Measurements from ENCODE around the gene ATP6V0B.

ATP6V0B gene

DNA sequence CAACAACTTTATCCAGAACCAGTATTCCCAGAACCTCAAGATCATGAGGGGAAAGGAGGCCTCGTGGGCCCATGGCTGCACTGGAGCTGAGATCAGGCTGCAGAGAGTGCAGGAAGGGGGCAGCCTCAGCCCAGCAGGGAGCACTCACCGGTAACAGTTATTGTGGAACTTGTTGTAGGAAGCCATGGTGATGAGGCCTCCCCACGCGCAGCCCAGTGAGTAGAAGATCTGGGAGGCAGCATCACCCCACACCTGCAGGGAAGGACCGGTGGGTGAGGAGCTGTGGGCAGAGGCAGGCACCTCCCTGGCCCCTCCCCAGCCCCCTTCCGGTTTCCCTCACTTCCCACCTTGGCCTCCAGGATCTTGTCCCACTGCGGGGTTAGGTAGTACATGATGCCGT, 27.4 kb downstream of the ATP6V0B start:
- POLR2A ChIA-PET, result no interaction called here
- CTCF ChIA-PET, result interaction anchor here (1.2 to 9.8 kb wide), 4 partner anchors 9 to 43 kb away, joined by 3 to 183 read pairs (median 88); partner anchors contain the start of gene SLC6A9
- TF ChIP-seq, protein P1, sequence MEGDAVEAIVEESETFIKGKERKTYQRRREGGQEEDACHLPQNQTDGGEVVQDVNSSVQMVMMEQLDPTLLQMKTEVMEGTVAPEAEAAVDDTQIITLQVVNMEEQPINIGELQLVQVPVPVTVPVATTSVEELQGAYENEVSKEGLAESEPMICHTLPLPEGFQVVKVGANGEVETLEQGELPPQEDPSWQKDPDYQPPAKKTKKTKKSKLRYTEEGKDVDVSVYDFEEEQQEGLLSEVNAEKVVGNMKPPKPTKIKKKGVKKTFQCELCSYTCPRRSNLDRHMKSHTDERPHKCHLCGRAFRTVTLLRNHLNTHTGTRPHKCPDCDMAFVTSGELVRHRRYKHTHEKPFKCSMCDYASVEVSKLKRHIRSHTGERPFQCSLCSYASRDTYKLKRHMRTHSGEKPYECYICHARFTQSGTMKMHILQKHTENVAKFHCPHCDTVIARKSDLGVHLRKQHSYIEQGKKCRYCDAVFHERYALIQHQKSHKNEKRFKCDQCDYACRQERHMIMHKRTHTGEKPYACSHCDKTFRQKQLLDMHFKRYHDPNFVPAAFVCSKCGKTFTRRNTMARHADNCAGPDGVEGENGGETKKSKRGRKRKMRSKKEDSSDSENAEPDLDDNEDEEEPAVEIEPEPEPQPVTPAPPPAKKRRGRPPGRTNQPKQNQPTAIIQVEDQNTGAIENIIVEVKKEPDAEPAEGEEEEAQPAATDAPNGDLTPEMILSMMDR (IDR thresholded peaks at IDR 0.05; ENCODE audit: control extremely low read depth, extremely low read depth, low read depth, missing control alignments), result no peak
- DNase-seq (ENCODE audit: extremely low spot score), result no peak

DNA sequence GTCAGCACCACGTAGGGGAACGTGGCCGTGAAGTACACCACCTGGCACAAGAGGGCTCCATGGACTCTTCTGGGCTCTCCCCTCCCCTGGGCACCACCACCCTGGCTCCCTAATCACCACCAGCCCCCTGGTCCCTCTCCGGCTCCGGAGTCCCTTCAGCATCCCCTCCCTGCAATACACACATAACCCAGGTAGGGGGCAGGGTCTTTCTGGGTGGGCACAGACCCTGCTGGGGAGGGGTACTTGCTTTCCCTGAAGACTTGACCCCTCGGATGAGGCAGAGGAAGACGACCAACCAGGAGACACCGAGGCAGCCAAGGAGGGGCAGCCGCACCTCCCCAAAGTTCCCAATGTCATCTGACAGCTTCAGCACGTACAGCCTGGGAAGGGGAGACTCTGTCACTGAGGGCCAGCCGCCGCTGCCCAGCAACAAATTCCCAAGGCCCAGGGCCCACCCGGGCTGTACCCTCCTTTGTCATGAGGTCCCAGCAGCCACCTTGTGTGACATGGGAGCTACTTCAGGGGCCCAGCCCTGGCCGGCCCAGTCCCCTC, 27.9 kb downstream of the ATP6V0B start:
- ChIA-PET POLR2A (no interaction called here), CTCF (interaction anchor here (1.3 to 9.8 kb wide), 4 partner anchors 8 to 43 kb away, joined by 5 to 183 read pairs (median 88); partner anchors contain the start of gene SLC6A9)
- TF ChIP-seq, protein P1 (IDR thresholded peaks at IDR 0.05; ENCODE audit: control extremely low read depth, extremely low read depth, low read depth, missing control alignments), result no peak
- no peak for DNase-seq (ENCODE audit: extremely low spot score)

DNA sequence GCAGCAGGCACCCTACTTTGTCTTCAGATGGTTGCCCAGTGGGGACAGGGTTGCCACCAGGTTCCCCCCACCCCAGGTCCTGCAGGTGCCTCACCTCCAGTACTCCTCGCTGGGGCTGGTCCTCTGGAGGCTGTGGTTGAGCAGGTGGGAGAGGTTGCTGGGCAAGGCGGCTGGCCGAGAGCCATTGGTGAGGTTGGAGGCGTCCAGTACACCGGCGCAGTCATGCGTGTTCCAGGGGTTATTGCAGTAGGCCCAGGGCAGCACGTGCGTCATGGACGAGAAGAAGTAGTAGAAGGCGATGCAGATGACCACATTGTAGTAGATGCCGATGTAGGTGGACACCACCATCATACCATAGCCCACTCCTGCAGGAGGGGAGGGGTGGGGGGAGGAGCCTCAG, 33.5 kb downstream of the ATP6V0B start:
- TF ChIP-seq, protein P1 (IDR thresholded peaks at IDR 0.05; ENCODE audit: control extremely low read depth, extremely low read depth, low read depth, missing control alignments), result no peak
- CTCF ChIA-PET, result interaction anchor here (1.2 kb wide), 1 partner anchor 29 kb away, joined by 5 read pairs; no protein-coding TSS in a partner anchor
- POLR2A ChIA-PET, result interaction anchor here (0.6 kb wide), 1 partner anchor 15 kb away, joined by 3 read pairs; no protein-coding TSS in a partner anchor
- no peak for DNase-seq (ENCODE audit: extremely low spot score)

GRCh38 chr1:44010935-44011471, 36.2 kb downstream of the ATP6V0B start:
- ChIA-PET POLR2A (no interaction called here), CTCF (interaction anchor here (1.2 to 4.0 kb wide), 5 partner anchors 9 to 642 kb away, joined by 3 to 22 read pairs (median 6); no protein-coding TSS in a partner anchor)
- TF ChIP-seq, protein P1 (IDR thresholded peaks at IDR 0.05; ENCODE audit: control extremely low read depth, extremely low read depth, low read depth, missing control alignments), result no peak

DNA sequence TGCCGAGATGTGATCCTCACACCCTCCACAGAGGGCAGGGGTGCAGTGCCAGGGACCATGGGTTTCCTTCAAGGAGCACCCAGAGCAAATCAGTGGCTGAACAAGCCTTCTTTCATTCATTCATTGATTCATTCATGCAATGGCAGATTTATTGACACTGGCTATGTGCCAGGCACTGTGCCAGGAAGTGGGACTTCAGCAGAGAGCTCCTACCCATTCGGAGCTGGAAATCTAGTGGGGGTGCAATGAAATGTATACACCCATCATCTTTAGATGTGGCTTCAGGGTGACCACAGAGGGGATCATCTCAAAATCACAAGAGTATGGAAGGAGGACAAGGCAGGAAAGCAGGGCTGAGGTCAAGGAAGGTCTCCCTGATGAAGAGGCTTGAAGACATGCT, 37.6 kb downstream of the ATP6V0B start:
- no peak for DNase-seq (ENCODE audit: extremely low spot score)
- ChIA-PET CTCF (interaction anchor here (0.9 to 4.0 kb wide), 3 partner anchors 24 to 205 kb away, joined by 3 to 22 read pairs (median 13); no protein-coding TSS in a partner anchor), POLR2A (no interaction called here)
- TF ChIP-seq, protein P1 (IDR thresholded peaks at IDR 0.05; ENCODE audit: control extremely low read depth, extremely low read depth, low read depth, missing control alignments), result no peak

More at GRCh38 chr1:44010935-44011471, 36.2 kb downstream of the ATP6V0B start:
- DNase-seq (ENCODE audit: extremely low spot score), result no peak

GRCh38 chr1:44012941-44013609, 38.3 kb downstream of the ATP6V0B start:
- DNase-seq (ENCODE audit: extremely low spot score), result no peak
- ChIA-PET POLR2A (no interaction called here), CTCF (interaction anchor here (2.9 to 4.0 kb wide), 3 partner anchors 8 to 35 kb away, joined by 13 to 22 read pairs (median 19); no protein-coding TSS in a partner anchor)
- TF ChIP-seq, protein P1 (IDR thresholded peaks at IDR 0.05; ENCODE audit: control extremely low read depth, extremely low read depth, low read depth, missing control alignments), result no peak
